ENCODE data around the gene STRADB. TPM values are rescaled to one million over a fixed set of nuclear protein-coding genes. Genes with fewer than 3 reads are reported as not detected.

The STRADB gene
- total and polyA plus RNA-seq, 7 donors: 14.7 to 142 (median 23.0) TPM

- Histone ChIP-seq H3K27me3 (no peaks in the 10 kb centered on the region), H3K4me3 (no peak overlapping the region), H3K36me3 (peaks cover 7 to 92% (median 16%) of the 10 kb centered on the region in 4 donors), H3K27ac (no peak overlapping the region), H3K9me3 (no peaks in the 10 kb centered on the region), H3K4me1 (peaks cover 0 to 3% (median under 1%) of the 10 kb centered on the region in 4 donors)
- intact Hi-C loops (cut with DNase I): no loop called here
- WGBS, 2 donors: 90 to 91% methylated on average over 9 of the region's 9 CpGs
- TF ChIP-seq, protein P1, sequence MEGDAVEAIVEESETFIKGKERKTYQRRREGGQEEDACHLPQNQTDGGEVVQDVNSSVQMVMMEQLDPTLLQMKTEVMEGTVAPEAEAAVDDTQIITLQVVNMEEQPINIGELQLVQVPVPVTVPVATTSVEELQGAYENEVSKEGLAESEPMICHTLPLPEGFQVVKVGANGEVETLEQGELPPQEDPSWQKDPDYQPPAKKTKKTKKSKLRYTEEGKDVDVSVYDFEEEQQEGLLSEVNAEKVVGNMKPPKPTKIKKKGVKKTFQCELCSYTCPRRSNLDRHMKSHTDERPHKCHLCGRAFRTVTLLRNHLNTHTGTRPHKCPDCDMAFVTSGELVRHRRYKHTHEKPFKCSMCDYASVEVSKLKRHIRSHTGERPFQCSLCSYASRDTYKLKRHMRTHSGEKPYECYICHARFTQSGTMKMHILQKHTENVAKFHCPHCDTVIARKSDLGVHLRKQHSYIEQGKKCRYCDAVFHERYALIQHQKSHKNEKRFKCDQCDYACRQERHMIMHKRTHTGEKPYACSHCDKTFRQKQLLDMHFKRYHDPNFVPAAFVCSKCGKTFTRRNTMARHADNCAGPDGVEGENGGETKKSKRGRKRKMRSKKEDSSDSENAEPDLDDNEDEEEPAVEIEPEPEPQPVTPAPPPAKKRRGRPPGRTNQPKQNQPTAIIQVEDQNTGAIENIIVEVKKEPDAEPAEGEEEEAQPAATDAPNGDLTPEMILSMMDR (IDR thresholded peaks at IDR 0.05): no peak
- TF ChIP-seq POLR2A (IDR thresholded peaks at IDR 0.05): no peak
- TF ChIP-seq POLR2AphosphoS5 (IDR thresholded peaks at IDR 0.05): no peak
- TF ChIP-seq EP300 (IDR thresholded peaks at IDR 0.05): no peak
- DNase-seq: no peak
Observed at GRCh38 chr2:201470821-201471731, 19.5 kb downstream of the STRADB start.

DNA sequence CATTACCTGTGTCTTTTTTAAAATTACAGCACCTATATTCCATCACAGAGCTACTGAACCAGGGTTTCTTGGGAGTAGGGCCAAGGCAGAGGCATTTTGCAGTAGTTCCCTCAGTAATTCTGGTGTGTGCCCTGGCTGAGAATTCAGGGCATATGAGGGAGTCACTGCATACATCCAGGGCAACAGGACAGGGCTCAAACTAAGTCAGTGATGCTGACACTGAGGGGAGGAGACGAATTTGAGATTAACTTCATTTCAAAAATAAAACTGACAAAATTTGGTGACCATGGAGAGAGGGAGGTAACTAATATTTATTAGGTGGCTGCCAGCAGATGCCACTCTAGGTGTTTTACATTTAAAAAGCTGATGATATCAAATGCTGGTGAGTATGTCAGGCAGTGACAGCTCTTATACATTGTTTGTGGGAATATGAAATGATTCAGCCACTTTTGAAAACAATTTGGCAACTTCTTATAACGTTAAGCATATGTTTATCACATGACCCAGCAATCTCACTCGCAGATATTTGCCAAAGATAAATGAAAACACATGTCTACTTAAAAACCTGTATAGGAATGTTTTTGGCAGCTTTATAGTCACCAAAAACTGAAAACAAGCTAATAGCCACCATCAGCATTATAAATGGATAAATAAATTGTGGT is 20.3 kb downstream of the STRADB start:
- Histone ChIP-seq H3K27ac (no peak overlapping the region), H3K9me3 (no peaks in the 10 kb centered on the region), H3K4me3 (no peak overlapping the region), H3K4me1 (peaks cover 0 to 3% (median 0%) of the 10 kb centered on the region in 4 donors), H3K36me3 (peaks cover 5 to 95% (median 15%) of the 10 kb centered on the region in 4 donors), H3K27me3 (no peaks in the 10 kb centered on the region)
- no peak for DNase-seq
- TF ChIP-seq, protein P1 (IDR thresholded peaks at IDR 0.05): no peak
- TF ChIP-seq POLR2A (IDR thresholded peaks at IDR 0.05) (no peak), EP300 (IDR thresholded peaks at IDR 0.05) (no peak), POLR2AphosphoS5 (IDR thresholded peaks at IDR 0.05) (no peak)
- intact Hi-C loops (cut with DNase I): no loop called here
- WGBS, 2 donors: 74 to 81% methylated on average over 3 of the region's 3 CpGs

DNA sequence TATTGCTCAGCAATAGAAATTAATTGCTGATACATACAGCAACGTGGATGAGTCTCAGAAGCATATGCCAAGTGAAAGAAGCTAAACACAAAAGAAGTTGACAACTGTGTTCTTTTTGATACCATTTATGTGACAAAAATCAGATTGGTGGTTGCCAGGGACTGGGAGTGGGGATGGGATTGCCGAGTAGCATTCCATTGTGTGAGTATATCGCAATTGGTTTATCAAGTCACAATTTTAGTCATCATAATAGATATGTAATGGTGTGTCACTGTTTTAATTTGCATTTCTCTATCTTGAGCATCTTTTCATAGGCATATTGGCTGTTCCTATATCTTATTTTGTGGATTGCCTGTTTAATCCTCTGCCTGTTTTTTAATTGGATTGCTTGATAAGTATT is 20.9 kb downstream of the STRADB start:
- TF ChIP-seq EP300 (IDR thresholded peaks at IDR 0.05) (no peak), POLR2A (IDR thresholded peaks at IDR 0.05) (no peak), POLR2AphosphoS5 (IDR thresholded peaks at IDR 0.05) (no peak)
- TF ChIP-seq, protein P1 (IDR thresholded peaks at IDR 0.05): no peak
- intact Hi-C loops (cut with DNase I): no loop called here
- H3K27ac ChIP-seq: no peak overlapping the region
- H3K27me3 ChIP-seq: no peaks in the 10 kb centered on the region
- H3K9me3 ChIP-seq: no peaks in the 10 kb centered on the region
- no peaks in the 10 kb centered on the region for H3K4me1 ChIP-seq
- DNase-seq: no peak
- 76 to 82% methylated on average over 3 of the region's 3 CpGs for whole genome bisulfite sequencing, 2 donors
- H3K4me3 ChIP-seq: no peak overlapping the region
- peaks cover 5 to 93% (median 15%) of the 10 kb centered on the region in 4 donors for H3K36me3 ChIP-seq

DNA sequence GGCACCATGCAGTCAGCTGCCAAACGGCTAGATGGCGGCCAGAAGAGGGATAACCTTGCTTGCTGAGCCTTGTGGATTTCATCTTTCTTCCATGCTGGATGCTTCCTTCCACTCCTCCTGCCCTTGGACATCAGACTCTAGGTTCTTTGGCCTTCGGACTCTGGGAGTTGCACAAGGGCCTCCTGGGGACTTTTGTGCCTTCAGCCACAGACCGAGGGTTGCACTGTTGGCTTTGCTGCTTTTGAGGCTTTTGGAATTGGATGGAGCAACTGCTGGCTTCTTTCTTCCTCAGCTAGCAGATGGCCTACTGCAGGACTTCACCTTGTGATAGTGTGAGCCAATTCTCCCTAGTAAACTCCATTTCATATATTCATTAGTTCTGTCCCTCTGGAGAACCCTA is 31.0 kb downstream of the STRADB start:
- WGBS, 2 donors: 96 to 99% methylated on average over 4 of the region's 4 CpGs

More for the DNA sequence above, 31.0 kb downstream of the STRADB start:
- Histone ChIP-seq H3K27me3 (no peaks in the 10 kb centered on the region), H3K9me3 (no peaks in the 10 kb centered on the region), H3K4me3 (no peak overlapping the region), H3K4me1 (no peaks in the 10 kb centered on the region), H3K27ac (no peak overlapping the region), H3K36me3 (peaks cover 0 to 44% (median 8%) of the 10 kb centered on the region in 4 donors)
- intact Hi-C loops (cut with DNase I): no loop called here
- TF ChIP-seq EP300 (IDR thresholded peaks at IDR 0.05): no peak
- TF ChIP-seq POLR2A (IDR thresholded peaks at IDR 0.05): no peak
- TF ChIP-seq POLR2AphosphoS5 (IDR thresholded peaks at IDR 0.05): no peak
- TF ChIP-seq, protein P1 (IDR thresholded peaks at IDR 0.05): no peak
- no peak for DNase-seq

Measured in sigmoid colon (tissue), 7 donors.